Measurements from ENCODE around the gene USP9Y.
A peak's percentile ranks its signal among the peaks of the same experiment; 100 is the strongest.

USP9Y gene

DNA sequence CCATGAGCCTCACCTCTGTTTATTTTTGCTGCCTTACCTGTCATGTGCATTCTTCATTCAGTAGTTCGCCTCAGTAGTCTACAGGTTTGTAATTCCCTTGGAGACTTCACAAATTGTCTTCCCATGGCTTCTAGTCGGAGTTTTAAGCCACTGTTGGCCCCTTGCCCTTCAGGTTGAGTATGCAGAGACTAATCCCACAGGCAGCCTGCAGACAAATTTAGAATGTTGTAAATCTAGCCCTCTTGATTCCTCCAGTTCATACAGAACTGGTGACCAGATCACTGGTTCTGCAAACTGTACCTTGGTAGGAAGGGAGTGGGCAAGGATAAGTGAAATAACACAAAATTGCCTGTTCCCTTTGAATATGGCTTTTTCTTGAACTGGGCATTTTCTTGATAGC is 33.0 kb downstream of the USP9Y start:
- TF ChIP-seq, protein P1, sequence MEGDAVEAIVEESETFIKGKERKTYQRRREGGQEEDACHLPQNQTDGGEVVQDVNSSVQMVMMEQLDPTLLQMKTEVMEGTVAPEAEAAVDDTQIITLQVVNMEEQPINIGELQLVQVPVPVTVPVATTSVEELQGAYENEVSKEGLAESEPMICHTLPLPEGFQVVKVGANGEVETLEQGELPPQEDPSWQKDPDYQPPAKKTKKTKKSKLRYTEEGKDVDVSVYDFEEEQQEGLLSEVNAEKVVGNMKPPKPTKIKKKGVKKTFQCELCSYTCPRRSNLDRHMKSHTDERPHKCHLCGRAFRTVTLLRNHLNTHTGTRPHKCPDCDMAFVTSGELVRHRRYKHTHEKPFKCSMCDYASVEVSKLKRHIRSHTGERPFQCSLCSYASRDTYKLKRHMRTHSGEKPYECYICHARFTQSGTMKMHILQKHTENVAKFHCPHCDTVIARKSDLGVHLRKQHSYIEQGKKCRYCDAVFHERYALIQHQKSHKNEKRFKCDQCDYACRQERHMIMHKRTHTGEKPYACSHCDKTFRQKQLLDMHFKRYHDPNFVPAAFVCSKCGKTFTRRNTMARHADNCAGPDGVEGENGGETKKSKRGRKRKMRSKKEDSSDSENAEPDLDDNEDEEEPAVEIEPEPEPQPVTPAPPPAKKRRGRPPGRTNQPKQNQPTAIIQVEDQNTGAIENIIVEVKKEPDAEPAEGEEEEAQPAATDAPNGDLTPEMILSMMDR (conservative IDR thresholded peaks at IDR 0.05; ENCODE audit: low read length) = no peak
- no peak for DNase-seq (ENCODE audit: low read depth)
- no peak overlapping the region for H3K4me3 ChIP-seq (ENCODE audit: low read length)

DNA sequence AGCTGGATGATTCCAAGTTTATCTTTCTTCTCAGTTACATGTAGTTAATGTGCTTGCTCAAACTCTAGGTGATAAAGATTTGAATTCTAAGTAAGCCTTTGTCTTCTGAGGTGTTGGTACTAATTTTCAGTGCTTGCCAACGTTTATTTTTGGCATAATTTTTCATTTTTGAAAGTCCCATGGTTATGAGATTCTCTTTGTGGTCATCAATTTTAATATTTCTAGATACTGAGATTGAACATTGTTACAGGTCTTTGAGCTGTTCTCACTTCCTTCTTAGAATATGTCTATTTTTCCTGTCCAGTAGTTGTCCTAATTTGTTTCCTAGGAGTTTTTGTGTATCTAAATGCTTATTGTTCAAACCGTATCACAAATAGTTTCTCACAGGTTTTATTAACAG is 40.4 kb downstream of the USP9Y start:
- DNase-seq (ENCODE audit: low read depth) = no peak
- no peak overlapping the region for H3K4me3 ChIP-seq (ENCODE audit: low read length)
- TF ChIP-seq, protein P1 (conservative IDR thresholded peaks at IDR 0.05; ENCODE audit: low read length) = no peak

GRCh38 chrY:12742725-12743124 is 41.7 kb downstream of the USP9Y start:
- TF ChIP-seq, protein P1 (conservative IDR thresholded peaks at IDR 0.05; ENCODE audit: low read length) = no peak
- no peak overlapping the region for H3K4me3 ChIP-seq (ENCODE audit: low read length)
- no peak for DNase-seq (ENCODE audit: low read depth)

DNA sequence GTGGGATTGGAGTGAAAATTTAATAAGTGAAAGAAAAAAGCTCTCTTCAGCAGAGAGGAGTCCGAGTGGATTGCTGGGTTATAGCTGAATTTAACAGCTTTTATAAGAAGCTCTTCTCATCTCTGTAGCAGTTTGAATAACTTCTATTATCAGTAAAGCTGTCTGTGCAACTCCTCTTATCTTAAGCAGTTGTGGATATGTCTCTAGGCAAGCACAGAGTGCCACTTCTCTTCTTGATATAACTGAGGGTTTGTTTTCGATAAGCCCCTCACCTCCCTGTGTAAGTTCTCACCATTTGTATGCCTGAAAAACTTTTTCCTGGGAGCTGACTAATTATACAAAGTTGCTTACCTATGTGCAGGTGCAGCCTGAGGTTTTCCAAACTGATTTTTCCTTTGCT is 43.1 kb downstream of the USP9Y start:
- TF ChIP-seq, protein P1 (conservative IDR thresholded peaks at IDR 0.05; ENCODE audit: low read length) = no peak
- no peak for DNase-seq (ENCODE audit: low read depth)
- no peak overlapping the region for H3K4me3 ChIP-seq (ENCODE audit: low read length)

GRCh38 chrY:12749293-12749692 is 48.3 kb downstream of the USP9Y start:
- TF ChIP-seq, protein P1 (conservative IDR thresholded peaks at IDR 0.05; ENCODE audit: low read length) = no peak
- DNase-seq (ENCODE audit: low read depth) = no peak
- no peak overlapping the region for H3K4me3 ChIP-seq (ENCODE audit: low read length)

GRCh38 chrY:12752856-12753255 is 51.8 kb downstream of the USP9Y start:
- DNase-seq (ENCODE audit: low read depth) = no peak
- TF ChIP-seq, protein P1 (conservative IDR thresholded peaks at IDR 0.05; ENCODE audit: low read length) = no peak
- no peak overlapping the region for H3K4me3 ChIP-seq (ENCODE audit: low read length)

GRCh38 chrY:12756021-12756420 is 55.0 kb downstream of the USP9Y start:
- H3K4me3 ChIP-seq (ENCODE audit: low read length) = no peak overlapping the region
- TF ChIP-seq, protein P1 (conservative IDR thresholded peaks at IDR 0.05; ENCODE audit: low read length) = no peak
- peak; percentile 9 for DNase-seq (ENCODE audit: low read depth)
